Measurements from ENCODE around the gene TIGD7.

DNA sequence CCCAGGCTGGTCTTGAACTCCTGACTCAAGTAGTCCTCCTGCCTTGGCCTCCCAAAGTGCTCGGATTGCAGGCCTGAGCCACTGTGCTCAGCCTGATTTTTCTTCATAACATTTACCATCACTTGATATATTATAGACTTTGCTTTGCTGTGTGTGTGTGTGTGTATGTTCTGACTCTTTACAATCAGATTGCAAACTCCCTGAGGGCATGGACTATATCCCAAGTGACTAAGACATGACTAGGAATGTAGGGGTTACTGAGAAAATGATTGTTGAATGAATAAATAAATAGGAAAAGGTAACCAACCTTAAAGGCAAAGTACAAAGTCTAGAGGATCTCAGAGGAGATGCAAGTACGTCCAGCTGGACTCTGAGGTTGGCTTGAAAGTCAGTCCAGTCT, 40.8 kb upstream of the TIGD7 start:
- no peak for TF ChIP-seq POLR2A (IDR thresholded peaks at IDR 0.05)
- TF ChIP-seq, protein P1, sequence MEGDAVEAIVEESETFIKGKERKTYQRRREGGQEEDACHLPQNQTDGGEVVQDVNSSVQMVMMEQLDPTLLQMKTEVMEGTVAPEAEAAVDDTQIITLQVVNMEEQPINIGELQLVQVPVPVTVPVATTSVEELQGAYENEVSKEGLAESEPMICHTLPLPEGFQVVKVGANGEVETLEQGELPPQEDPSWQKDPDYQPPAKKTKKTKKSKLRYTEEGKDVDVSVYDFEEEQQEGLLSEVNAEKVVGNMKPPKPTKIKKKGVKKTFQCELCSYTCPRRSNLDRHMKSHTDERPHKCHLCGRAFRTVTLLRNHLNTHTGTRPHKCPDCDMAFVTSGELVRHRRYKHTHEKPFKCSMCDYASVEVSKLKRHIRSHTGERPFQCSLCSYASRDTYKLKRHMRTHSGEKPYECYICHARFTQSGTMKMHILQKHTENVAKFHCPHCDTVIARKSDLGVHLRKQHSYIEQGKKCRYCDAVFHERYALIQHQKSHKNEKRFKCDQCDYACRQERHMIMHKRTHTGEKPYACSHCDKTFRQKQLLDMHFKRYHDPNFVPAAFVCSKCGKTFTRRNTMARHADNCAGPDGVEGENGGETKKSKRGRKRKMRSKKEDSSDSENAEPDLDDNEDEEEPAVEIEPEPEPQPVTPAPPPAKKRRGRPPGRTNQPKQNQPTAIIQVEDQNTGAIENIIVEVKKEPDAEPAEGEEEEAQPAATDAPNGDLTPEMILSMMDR (IDR thresholded peaks at IDR 0.05): no peak
